Measurements from ENCODE around the gene MMP3.

The MMP3 gene

DNA sequence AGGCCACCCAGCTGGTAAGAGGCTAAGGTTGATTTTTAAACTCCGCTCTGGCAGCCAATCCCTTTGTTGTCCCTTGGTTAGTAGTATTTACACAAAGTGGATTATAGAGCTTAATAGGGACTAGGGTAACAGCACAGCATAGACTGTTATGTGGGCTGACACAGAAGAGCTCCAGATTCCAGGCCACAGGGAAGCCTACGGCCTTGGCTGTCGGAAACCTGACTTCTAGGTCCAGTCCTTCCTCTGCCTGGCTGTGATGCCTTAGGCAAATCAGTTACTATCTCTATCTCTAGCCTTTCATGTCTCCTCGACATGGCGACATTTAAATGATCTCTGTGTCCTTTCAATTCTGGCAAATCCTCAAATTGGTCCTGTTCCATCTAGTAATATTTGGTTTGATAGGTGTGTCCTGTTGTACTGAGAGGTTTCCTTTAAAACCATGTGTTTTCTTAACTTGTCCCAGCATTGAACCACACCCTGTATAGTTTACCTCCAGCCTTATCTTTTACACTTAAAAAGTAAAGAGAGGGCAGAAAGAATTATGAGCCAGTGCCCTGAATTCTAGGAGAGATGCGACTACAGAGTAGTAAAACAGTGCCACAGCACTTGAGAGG lies 49.6 kb downstream of the MMP3 start:
- Histone ChIP-seq H3K4me3 (ENCODE audit: severe bottlenecking) (no peak overlapping the region), H3K4me1 (ENCODE audit: insufficient read depth, poor library complexity, severe bottlenecking) (peaks cover 13% of the 10 kb centered on the region), H3K27ac (ENCODE audit: poor library complexity, severe bottlenecking) (no peak overlapping the region), H3K27me3 (ENCODE audit: insufficient read depth, poor library complexity, severe bottlenecking) (no peaks in the 10 kb centered on the region), H3K9me3 (ENCODE audit: severe bottlenecking) (no peaks in the 10 kb centered on the region), H3K36me3 (ENCODE audit: low read depth) (no peaks in the 10 kb centered on the region)
- TF ChIP-seq, protein P1, sequence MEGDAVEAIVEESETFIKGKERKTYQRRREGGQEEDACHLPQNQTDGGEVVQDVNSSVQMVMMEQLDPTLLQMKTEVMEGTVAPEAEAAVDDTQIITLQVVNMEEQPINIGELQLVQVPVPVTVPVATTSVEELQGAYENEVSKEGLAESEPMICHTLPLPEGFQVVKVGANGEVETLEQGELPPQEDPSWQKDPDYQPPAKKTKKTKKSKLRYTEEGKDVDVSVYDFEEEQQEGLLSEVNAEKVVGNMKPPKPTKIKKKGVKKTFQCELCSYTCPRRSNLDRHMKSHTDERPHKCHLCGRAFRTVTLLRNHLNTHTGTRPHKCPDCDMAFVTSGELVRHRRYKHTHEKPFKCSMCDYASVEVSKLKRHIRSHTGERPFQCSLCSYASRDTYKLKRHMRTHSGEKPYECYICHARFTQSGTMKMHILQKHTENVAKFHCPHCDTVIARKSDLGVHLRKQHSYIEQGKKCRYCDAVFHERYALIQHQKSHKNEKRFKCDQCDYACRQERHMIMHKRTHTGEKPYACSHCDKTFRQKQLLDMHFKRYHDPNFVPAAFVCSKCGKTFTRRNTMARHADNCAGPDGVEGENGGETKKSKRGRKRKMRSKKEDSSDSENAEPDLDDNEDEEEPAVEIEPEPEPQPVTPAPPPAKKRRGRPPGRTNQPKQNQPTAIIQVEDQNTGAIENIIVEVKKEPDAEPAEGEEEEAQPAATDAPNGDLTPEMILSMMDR (IDR thresholded peaks at IDR 0.05; ENCODE audit: poor library complexity, severe bottlenecking) = no peak
- no peak for ATAC-seq (ENCODE audit: low read depth)
- no peak for DNase-seq (ENCODE audit: low spot score)

DNA sequence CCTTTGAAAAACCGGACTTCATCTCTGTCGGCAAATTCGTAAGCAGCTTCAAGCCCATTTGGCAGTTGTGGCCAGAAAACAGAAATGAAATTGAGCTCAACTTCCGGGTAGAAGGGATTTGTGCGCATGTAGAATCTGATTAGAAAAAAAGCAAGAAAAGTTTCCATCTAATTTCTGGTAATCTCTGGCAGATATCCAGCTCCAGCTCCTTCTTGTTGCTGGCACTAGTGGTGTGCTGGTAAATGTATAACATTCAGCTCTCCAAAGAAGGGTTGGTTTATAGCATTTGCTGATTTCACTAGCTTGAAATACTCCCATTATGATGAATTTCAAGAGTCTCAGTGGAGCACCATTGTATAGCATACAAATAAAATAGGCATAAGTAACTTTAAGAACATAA lies 50.8 kb downstream of the MMP3 start:
- ATAC-seq (ENCODE audit: low read depth) (no peak), DNase-seq (ENCODE audit: low spot score) (no peak)
- Histone ChIP-seq H3K27ac (ENCODE audit: poor library complexity, severe bottlenecking) (no peak overlapping the region), H3K9me3 (ENCODE audit: severe bottlenecking) (no peaks in the 10 kb centered on the region), H3K36me3 (ENCODE audit: low read depth) (no peaks in the 10 kb centered on the region), H3K4me3 (ENCODE audit: severe bottlenecking) (no peak overlapping the region), H3K27me3 (ENCODE audit: insufficient read depth, poor library complexity, severe bottlenecking) (no peaks in the 10 kb centered on the region), H3K4me1 (ENCODE audit: insufficient read depth, poor library complexity, severe bottlenecking) (peaks cover 8% of the 10 kb centered on the region)
- TF ChIP-seq, protein P1 (IDR thresholded peaks at IDR 0.05; ENCODE audit: poor library complexity, severe bottlenecking) = no peak

DNA sequence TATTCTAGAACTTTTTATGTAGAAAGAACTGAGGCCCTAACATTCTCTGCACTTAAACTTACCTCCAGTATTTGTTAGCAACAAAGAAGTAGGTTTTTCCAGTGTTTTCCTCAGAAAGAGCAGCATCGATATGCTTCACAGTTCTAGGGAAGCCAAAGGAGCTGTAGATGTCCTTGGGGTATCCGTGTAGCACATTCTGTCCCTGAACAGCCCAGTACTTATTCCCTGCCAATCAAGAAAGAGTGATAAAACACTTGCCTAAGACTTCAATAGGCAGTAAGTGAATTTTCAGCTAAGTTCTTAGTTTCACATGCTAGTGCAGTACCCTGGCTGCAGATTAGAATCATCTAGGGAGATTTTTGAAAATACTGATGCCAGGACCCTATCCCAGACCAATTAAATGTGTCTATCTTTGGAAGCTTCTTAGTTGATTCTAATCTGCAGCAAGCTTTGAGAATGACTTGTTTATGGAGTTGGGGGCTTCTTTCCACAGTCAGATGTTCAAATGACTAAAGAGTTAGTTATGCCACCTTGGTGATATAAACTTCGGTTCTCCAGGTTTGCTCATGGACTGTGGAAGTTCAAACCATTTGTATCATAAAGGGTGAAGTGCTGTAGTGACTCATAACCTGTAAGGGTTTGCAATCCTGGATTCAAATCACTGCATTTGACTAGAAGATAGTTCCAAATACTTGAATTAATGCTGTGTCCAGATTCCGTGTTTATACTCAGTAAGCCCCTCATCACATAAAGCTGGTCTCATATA lies 52.0 kb downstream of the MMP3 start:
- TF ChIP-seq, protein P1 (IDR thresholded peaks at IDR 0.05; ENCODE audit: poor library complexity, severe bottlenecking) = no peak
- DNase-seq (ENCODE audit: low spot score) = no peak
- peak; percentile 63; the same call in 2 of the 3 replicates for ATAC-seq (ENCODE audit: low read depth)
- Histone ChIP-seq H3K9me3 (ENCODE audit: severe bottlenecking) (no peaks in the 10 kb centered on the region), H3K4me3 (ENCODE audit: severe bottlenecking) (no peak overlapping the region), H3K27me3 (ENCODE audit: insufficient read depth, poor library complexity, severe bottlenecking) (no peaks in the 10 kb centered on the region), H3K36me3 (ENCODE audit: low read depth) (no peaks in the 10 kb centered on the region), H3K4me1 (ENCODE audit: insufficient read depth, poor library complexity, severe bottlenecking) (peaks cover 8% of the 10 kb centered on the region), H3K27ac (ENCODE audit: poor library complexity, severe bottlenecking) (no peak overlapping the region)

DNA sequence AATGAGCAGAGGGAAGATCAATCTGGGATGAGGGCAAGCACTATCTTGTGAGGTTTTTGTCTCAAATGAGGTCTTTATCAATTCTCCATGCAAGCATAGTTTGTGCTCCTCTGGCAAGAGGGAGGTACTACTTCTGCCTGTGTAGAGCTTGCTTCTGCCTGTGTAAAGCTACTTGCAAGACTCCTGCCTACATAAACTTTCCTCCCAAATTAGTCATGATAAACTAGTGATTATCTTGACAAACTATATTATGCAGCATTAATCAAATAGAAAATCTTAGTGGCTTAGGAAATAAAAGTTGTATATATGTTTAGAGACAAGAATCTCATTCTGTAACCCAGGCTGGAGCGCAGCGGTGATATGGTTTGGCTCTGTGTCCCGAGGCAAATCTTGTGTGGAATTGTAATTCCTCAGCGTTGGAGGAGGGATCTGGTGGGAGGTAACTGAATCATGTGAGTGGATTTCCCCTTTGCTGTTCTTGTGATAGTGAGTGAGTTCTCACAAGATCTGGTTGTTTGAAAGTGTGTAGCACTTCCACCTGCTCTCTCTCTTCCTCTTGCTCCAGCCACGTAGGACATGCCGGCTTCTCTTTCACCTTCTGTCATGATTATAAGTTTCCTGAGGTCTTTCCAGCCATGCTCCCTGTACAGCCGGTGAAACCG lies 54.9 kb downstream of the MMP3 start:
- TF ChIP-seq, protein P1 (IDR thresholded peaks at IDR 0.05; ENCODE audit: poor library complexity, severe bottlenecking) = no peak
- ATAC-seq (ENCODE audit: low read depth) (no peak), DNase-seq (ENCODE audit: low spot score) (no peak)
- Histone ChIP-seq H3K36me3 (ENCODE audit: low read depth) (no peaks in the 10 kb centered on the region), H3K4me3 (ENCODE audit: severe bottlenecking) (no peak overlapping the region), H3K4me1 (ENCODE audit: insufficient read depth, poor library complexity, severe bottlenecking) (peaks cover 15% of the 10 kb centered on the region), H3K9me3 (ENCODE audit: severe bottlenecking) (no peaks in the 10 kb centered on the region), H3K27ac (ENCODE audit: poor library complexity, severe bottlenecking) (no peak overlapping the region), H3K27me3 (ENCODE audit: insufficient read depth, poor library complexity, severe bottlenecking) (no peaks in the 10 kb centered on the region)
